HG02610 (cell line): ENCODE data around the gene AKIP1.
A peak's percentile ranks its signal among the peaks of the same experiment; 100 is the strongest.
"Not testable (repeated sequence)": the region's sequence is repeated elsewhere in the genome, so short reads cannot be mapped to it uniquely, and the experiment has no call there.

ENCODE experiments used
- ATAC-seq: cut with Tn5 transposase; IDR thresholded peaks from one replicate; pipeline ENCODE4 v1.9.1; 2021; ENCODE audit warnings: mild to moderate bottlenecking, moderate library complexity; ENCODE audit not compliant: unreplicated experiment

The AKIP1 gene, protein sequence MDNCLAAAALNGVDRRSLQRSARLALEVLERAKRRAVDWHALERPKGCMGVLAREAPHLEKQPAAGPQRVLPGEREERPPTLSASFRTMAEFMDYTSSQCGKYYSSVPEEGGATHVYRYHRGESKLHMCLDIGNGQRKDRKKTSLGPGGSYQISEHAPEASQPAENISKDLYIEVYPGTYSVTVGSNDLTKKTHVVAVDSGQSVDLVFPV

DNA sequence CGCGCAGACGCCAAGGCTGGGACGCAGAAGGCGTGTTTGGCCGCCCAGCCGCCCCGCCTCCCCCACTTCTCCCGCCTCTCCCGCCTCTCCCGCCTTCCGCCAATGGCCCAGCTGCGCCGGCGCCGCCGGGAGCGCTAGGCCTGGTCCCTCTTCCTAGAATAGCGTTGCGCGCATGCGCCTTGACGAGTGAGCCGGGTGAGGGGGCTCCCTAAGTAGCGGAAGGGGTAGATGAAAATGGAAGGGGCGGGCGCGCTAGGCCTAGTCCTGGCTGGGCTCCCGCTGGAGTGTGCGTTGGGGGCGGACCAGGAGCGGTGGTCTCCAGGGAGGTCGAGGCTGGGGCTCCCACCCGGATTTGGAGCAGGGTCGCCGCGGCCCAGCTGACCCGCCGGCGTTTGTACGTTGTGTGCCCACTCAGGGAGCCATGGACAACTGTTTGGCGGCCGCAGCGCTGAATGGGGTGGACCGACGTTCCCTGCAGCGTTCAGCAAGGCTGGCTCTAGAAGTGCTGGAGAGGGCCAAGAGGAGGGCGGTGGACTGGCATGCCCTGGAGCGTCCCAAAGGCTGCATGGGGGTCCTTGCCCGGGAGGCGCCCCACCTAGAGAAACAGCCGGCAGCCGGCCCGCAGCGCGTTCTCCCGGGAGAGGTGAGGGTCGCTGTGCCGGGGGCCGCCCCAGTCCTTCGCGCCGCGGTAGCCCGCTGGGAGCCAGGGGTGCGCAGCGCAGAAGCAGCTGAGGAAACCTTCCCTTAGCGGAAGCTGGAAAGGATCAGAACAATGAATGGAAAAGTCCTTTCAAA, at the start of gene AKIP1:
Gene AKIP1, plus strand, starts transcription at position 161 of the 795 bp plus-strand sequence. Its CDS starts 261 bp downstream, at position 422.
- ATAC-seq, result peak; percentile 80

DNA sequence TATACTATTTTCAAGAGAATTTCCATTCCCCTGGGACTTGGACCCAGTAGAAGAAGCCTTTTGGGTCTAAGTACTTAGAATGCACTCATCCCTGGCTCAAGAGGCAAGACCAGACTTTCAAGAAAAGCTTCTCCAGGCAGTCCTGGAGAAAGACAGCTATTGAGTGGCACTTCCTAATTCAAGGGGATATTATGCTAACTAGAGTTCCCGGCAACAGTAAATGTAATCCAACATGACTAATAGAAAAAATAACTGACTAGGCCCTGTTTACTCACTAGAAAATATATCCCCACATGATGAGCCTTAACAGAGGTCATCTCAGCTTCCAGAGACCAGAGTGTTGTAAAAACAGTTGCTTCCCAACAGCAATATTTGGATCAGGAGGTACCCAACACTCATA, 47.2 kb upstream of the AKIP1 start:
- no peak for ATAC-seq

DNA sequence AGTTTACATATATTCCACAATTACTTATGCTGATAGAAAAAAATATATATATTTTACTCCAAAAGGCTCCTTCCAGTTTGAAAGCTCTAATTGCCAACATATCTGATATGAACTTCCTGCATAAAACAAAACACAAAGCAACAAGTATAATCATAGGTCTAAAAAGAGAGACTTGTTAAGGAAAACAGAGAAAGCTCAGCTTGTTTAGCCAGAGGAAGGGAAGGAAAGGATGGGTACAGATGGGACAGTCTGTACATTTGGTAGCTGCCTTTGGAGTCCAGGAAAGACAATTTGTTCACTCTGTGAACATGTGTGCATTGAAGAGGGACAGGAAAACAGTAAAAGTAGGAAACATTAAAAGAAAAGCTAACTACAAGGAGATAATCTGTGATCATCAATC, 45.7 kb upstream of the AKIP1 start:
- no peak for ATAC-seq

DNA sequence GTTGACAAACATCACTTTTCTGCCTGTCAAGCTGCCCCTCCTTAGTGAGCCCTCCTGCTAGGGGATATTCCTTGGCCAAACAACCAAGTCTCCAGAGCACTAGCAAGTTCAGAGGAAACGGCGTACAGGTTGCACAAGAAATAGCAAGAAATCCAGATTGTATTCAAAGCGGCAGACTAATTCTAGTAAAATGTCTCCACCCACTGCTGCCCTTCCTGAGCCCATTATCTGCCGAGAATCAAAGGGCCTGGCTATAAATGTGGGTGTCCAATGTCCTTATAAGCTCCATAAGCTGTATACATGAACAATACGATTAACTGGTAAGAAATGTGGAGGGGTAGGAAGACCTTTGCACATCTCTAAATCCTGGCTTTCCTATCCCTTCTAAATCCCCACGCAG, 44.0 kb upstream of the AKIP1 start:
- no peak for ATAC-seq

DNA sequence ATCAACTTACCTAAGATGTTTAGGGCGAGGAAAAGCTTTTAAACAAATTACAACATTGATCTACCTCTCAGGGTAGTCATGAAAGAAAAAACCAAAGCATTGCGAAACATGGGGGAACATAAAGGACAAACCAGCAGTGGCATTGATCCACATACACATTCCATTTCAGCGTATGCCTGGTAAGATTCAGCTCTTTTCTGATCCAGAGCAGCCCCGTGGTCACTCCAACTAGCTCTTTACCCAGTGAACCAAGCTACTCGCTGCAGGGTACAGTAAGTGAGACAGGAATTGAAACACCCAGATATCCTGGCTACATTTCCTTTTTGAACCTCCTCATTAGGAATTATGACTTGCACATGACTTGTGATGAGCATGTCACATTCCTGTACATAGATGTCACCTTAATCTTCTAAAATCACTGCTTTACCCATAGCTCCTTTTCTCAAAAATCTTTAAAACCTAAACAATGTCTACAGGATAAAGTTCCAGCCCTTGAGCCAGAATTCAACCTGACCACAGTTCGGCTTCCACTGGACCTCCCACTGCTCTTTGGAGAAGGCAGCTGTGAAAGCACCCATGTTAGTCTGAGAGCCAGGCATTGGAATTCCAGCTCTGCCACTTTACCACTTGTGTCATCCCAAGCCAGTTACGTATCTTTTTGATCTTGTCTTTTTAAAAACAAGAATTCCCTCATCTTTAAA, 42.9 kb upstream of the AKIP1 start:
- ATAC-seq, result no peak

DNA sequence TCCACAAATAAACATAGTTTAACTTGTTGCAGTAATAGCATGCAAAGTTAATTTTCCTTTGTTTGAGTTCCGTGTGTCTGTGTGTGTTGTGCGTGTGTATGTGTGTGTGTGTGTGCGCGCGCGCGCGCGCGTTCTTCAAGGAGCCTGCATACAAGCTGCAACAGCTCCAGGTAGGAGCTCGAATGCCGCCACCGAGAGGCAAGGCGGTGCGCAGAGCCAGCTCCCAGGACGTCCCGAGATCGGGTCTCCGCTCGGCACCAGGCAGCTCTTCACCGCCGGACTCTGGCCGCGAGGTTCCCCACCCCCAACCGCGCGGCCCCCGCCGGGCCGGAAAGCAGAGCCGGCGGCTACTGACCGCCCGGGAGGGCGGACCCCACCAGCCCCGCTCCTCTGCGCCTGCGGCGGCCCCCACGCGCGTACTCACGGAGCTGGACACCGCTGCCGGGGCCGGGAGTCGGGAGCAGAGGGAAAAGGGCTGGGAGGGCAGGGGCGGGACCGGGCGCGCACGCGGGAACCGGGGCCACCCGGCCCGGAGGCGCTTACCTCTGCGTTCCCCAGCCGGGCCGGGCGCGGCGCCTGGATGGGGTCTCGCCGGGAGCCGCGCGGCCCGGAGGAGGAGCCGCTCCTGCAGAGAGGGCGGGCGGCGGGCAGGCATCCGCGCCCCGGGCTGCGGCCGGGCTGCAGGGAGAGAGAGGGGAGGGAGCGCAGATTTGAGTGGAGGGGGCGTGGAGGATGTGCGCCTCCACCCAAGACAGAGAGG, 40.4 kb upstream of the AKIP1 start:
- no peak for ATAC-seq

DNA sequence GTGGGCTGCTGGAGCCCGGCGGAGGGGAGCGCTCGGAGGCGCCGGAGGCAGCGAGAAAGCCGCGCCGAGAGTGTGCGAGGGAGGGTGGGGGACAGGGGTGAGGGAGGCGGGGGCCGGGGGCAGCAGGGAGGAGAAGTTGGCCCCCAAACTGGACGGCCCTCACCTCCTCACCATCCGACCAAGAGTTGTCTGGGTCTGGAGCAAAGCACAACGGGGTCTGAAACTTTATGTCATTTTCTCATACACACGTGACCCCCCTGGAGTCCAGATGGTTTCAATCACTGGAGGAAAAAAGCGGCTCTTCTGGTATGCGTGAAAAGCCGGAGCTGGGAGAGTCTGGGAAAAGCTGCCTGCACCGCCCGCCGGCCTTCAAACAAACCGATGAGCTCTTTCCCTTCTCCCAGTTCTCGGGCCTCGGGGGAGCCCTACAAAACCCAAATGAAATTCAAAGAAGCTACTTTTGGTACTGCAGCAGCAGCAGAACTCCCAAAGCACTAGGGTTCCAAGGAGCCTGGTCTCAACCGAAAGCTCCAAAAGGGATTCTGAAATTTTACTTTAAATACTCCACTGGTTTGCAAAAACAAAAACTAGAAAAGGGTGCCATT, 39.7 kb upstream of the AKIP1 start:
- no peak for ATAC-seq

DNA sequence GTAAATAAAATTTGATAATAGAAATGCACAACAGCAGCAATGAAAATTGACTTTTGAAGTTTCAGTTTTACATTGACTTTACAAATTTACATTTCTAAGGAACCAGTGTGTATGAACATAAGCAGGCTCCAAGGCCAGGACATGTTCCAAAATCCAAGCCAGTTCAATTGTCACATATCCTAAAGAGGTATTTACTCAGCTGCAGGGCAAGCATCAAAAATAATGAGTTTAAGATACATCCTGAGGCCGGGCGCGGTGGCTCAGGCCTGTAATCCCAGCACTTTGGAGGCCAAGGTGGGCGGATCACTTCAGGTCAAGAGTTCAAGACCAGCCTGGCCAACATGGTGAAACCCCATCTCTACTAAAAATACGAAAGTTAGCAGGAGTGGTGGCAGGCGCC, 39.0 kb upstream of the AKIP1 start:
- no peak for ATAC-seq

DNA sequence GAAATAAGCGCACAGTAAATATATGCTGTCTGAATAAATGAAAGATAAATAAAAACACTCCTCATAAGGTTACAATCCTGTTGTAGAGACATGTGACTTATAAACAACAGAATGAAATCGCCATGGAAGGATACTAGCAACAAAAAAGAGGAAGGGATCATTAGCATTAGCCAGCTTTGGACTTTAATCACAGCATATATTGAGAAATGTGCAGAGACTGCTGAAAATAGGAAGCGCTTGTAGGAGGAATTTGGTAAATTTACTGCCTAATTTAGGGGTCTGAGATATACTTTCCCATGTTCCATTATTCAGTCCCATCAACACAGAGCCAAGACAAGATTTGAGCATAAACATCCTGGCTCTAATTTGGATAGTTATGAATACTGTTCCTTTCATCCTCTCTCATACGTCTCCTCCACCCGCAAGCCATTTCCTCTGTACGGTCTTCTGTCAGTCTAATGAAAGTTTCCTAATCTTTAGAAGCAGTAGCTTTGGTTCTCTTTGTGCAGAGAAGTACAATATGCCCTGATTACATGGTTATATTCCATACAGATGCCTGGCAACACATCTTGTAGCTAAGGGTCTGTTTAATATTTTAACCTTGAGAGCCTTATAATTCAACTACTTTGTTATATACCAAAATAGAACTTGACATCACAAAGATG, 37.1 kb upstream of the AKIP1 start:
- ATAC-seq, result no peak

DNA sequence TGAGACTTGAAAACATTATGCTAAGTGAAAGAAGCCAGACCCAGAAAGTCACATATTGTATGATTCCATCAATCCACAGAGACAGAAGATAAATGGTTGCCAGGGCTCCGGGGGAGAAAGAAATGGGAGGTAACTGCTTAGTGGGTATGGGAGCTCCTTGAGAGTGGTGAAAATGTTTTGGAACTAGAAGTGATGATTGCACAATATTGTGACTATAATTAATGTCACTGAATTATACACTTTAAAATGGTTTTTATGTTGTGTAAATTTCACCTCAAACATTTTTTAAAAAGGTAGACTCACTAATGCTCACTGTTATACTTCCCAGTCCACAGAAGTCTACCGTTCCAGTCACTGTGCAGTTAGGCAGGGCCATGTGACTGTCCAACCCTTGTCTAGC, 32.2 kb upstream of the AKIP1 start:
- no peak for ATAC-seq

DNA sequence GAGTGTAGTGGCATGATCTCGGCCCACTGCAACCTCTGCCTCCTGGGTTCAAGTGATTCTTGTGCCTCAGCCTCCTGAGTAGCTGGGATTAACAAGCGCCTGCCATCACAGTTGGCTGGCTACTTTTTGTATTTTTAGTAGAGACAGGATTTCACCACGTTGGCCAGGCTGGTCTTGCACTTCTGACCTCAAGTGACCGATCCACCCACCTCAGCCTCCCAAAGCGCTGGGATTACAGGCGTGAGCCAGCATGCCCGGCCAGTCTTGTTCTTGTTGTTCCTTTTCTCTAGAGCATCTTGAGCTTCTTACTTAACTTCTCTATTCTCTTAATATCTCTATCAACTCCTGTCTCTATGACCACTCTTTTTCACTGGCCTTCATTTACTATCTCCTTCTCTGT, 29.4 kb upstream of the AKIP1 start:
- ATAC-seq, result not testable (repeated sequence)

DNA sequence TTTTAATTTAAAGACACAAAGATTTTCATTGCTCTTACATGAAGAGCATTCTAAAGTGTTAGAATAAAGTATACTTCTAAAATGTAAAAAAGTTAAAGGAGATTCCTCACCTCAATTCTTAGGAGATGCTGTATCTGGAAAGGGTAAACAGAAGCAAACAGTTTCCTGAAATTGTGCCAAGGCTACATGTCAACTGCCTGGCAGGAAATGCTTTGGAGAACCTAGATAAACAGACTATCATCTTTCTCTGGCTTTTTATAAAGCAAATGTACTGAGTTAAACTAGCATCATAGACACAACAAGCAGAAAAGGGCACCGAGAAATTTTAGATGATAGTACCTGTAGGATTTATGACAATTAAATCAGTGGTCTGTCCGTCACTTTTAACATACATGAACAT, 24.7 kb upstream of the AKIP1 start:
- ATAC-seq, result no peak

DNA sequence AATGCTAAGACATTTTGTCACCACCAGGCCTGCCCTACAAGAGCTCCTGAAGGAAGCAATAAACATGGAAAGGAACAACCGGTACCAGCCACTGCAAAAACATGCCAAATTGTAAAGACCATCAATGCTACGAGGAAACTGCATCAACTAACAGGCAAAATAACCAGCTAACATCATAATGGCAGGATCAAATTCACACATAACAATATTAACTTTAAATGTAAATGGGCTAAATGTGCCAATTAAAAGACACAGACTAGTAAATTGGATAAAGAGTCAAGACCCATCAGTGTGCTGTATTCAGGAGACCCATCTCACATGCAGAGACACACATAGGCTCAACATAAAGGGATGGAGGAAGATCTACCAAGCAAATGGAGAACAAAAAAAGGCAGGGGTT, 19.8 kb upstream of the AKIP1 start:
- ATAC-seq, result not testable (repeated sequence)

DNA sequence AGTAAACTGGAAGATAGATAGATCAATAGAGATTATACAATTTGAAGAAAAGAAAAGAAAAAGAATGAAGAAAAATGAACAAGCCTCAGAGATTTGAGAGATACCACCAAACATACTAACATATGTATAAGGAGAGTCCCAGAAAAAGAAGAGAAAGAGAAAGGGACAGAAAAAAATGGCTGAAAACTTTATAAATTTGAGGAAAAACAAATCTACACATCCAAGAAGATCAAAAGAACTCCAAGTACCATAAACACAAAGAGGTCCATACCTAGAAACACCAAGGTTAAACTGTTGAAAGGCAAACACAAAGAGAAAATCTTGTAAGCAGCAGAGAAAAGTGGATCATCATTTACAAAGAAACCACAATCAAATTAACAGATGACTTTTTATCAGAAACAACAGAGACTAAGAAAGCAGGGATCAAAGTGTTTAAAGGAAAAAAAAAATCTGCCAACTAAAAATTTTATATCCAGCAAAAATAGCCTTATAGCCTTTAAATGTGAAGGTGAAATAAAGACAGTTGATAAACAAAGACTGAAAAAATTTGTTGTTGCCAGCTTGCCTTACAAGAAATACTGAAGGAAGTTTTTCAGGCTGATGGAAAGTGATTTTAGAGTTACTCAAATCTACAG, 11.8 kb upstream of the AKIP1 start:
- ATAC-seq, result no peak

DNA sequence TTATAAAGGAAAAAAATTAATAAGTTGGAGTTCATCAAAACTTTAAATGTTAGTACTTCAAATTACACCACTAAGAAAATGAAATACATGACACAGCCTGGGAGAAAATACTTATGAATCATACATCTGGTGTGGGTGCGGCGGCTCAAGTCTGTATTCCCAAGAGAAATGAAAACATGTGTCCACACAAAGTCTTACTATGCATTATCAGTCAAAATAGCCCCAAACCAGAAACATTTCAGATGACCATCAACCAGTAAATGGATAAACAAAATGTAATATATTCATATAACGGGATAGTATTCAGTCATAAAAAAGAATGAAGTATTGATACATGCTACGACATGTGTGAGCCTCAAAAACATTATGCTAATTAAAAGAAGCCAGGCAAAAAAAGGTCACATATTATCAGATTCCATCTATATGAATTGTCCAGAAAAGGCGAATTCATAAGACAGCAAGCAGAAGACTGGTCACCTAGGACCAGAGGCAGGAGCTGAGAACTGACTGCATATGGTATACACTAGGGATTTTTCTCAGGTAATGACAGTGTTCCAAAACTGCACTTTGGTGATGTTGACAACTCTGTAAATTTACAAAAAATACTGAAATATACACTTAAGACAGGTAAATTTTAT, 5.3 kb upstream of the AKIP1 start:
- no peak for ATAC-seq

DNA sequence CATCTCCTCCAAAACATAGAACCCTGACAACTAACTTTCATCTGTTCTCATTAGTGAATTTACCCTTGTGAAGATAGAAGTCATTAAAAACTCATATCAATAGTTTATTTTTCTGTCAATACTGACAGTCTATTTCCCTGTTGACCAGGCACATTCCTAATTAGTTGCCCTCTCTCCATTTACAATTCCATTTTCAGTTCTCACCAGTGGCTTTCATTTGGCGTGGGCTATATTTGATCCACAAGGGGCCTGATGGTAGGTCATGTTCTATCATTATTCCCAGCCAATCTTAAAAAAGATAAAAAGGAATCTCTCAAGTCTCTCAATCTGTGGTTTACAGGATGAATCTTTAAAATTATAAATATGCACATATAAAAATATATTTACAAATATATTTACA, 3.9 kb upstream of the AKIP1 start:
- ATAC-seq, result no peak

DNA sequence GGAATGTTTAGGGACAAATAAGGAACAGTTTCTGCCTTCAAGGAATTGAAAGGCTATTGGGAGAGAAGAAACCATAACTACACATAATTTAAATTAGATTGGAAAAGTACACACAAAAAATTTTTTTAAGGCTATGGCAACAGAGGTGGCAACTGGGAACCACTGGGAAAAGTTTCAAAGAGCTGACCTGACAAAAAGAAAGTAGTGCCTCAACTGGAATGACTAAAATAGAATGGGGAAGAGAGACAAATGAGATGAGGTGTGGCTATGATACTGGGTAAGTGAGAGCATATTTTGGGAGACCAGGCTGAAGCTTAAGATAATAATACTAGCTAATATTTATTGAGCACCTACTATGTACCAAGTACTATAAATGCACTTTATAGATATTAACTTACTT, 2.9 kb upstream of the AKIP1 start:
- no peak for ATAC-seq

DNA sequence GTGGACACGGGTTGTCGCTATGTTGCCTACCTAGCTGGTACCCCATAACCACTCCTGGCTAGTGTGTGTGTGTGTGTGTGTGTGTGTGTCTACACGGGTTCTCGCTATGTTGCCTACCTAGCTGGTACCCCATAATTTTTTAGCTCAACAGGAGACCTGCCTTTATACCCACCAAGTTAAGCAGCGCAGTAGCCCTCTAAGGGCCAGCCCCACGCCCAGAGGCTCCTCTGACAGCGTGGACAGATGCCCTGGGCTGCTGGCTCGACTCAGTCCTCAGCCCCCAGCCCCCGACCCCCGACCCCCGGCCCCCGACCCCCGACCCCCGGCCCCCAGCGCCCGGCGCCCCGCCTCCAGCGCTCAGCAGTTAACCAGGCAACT, 351 bp upstream of the AKIP1 start:
- ATAC-seq, result no peak

DNA sequence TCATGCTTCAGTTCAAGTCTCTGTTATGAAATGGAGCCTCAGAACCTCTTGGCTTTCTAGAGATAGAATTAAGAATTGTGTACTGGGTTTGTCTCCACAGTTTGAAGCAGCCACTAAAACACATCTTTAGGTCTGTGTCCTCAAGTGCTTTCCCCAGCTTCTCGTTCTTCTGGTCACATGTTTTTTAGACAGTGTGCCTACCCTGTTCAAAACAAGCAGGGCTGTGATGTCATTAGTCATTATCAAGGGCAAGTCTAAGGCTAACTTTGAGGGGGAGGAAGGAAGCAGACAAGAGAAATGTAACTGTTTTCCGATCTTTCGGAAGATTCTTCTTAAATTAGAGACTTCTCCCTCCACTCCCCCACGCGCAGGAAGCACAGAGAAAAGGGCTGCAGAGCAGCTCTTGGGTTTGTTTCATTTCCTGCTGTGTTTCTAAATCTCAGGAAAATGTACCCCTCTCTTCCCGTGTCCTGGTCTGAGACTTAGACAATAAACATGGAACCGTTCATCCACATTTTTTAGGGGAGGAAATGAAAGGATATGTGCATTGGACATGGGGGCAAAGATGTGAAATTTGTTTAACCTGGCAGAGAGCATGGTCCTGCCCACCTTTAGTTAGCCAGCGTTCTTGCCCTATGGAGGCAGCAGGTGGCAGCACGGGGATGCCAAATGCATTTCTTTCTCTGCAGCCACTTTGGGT, 3.1 kb downstream of the AKIP1 start:
- ATAC-seq, result no peak
